Mucosa of descending colon (tissue), 3 donors: Measurements from ENCODE around the gene CLVS2. TPM values are rescaled to one million over a fixed set of nuclear protein-coding genes. Genes with fewer than 3 reads are reported as not detected.

Experiments
- ATAC-seq: fragments of 200-7000 bp; cut with Tn5 transposase; one replicate; pipeline ENCODE4 v1.9.1; 2020; ENCODE audit warnings: mild to moderate bottlenecking, moderate library complexity
- DNase-seq, 3 donors: peaks; one replicate each; pipeline ENCODE4 v3.0.0-alpha.2; 2020
- H3K36me3 ChIP-seq: fragments of 200-600 bp; one replicate; pipeline ENCODE4 v1.8.0; 2021; ENCODE audit warnings: low read depth, mild to moderate bottlenecking
- H3K4me1 ChIP-seq: fragments of 200-600 bp; one replicate; pipeline ENCODE4 v1.8.0; 2021; ENCODE audit warnings: low read depth, mild to moderate bottlenecking
- H3K4me3 ChIP-seq: fragments of 200-600 bp; one replicate; pipeline ENCODE4 v1.8.0; 2021; ENCODE audit warnings: mild to moderate bottlenecking
- H3K9me3 ChIP-seq: fragments of 200-600 bp; one replicate; pipeline ENCODE4 v1.8.0; 2021; ENCODE audit warnings: mild to moderate bottlenecking
- CTCF ChIP-seq: fragments of 200-600 bp; IDR thresholded peaks from one replicate; pipeline ENCODE4 v1.8.0; 2022; ENCODE audit warnings: antibody characterized with exemption, mild to moderate bottlenecking
- intact Hi-C, 2 donors: fragments of 100-400 bp; cut with DNase I in 1 of 2; cut with micrococcal nuclease in 1 of 2; formaldehyde crosslinking; loops; one replicate each; pipeline versions ENCODE4 v1.11.0 to v1.11.1; 2022; cut with DNase I, micrococcal nuclease
- total RNA-seq, 3 donors: library from RNA; stranded (reverse); fragmentation: NEBNext Ultra II Directional in 2 of 3; extraction: Animal tissue kit (Norgen Biotek cat#: 25700) in 2 of 3; gene quantifications; one replicate each; pipeline versions ENCODE4 v1.2.1 to v1.2.4, GENCODE V29; 2021 to 2023
- donor health status: DM: no; HTN: no; CAD: no; lungs with moderate emphysema.
- donor health status: DM: no; HTN: no; CAD: no.
- donor health status: DM: no; HTN: yes; CAD: no.

Gene CLVS2
- total RNA-seq, 3 donors from 2014 or later: 0.03 to 0.92 (median 0.19) TPM

DNA sequence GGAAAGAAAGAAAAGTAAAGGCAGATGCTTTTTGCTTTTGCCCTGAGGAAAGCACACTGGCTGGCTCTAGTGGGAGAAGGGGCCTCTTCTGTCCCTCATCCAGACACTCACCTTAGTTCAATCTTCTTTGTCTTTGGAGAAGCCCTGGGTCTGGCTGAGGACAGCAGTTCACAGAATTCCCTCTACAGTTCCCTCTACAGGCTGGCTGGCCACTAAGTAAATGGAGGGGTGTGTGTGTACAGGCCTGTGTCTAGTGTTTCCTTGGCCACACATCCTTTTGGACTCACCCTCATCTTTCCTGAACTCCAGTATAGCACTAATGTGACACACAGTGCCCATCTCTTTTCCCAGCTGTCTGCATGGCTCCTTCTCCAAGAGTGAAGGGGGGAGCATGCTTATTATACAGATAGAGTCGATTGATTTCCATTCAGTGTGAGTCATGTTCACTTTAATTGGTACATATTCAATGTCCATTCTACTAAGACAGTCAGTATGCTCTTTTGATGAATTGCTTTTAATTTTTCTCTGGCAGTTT is 26.0 kb upstream of the CLVS2 start:
- Histone ChIP-seq H3K4me3 (no peak overlapping the region), H3K9me3 (no peaks in the 10 kb centered on the region), H3K4me1 (no peaks in the 10 kb centered on the region), H3K36me3 (no peaks in the 10 kb centered on the region)
- ATAC-seq: no peak
- intact Hi-C loops: no loop called here
- no peak for TF ChIP-seq CTCF
- no peak for DNase-seq

- no peak for ATAC-seq
- intact Hi-C loops: no loop called here
Observed at GRCh38 chr6:122977180-122977579, 18.9 kb upstream of the CLVS2 start.

GRCh38 chr6:122984393-122984792 is 11.6 kb upstream of the CLVS2 start:
- intact Hi-C loops: no loop called here
- ATAC-seq (no peak), DNase-seq (no peak)
- TF ChIP-seq CTCF: no peak
- Histone ChIP-seq H3K9me3 (no peaks in the 10 kb centered on the region), H3K4me3 (no peak overlapping the region), H3K4me1 (no peaks in the 10 kb centered on the region), H3K36me3 (no peaks in the 10 kb centered on the region)

More at GRCh38 chr6:122977180-122977579, 18.9 kb upstream of the CLVS2 start:
- H3K4me1 ChIP-seq: no peaks in the 10 kb centered on the region
- no peak for TF ChIP-seq CTCF
- DNase-seq: no peak
- H3K4me3 ChIP-seq: no peak overlapping the region
- H3K9me3 ChIP-seq: no peaks in the 10 kb centered on the region
- H3K36me3 ChIP-seq: no peaks in the 10 kb centered on the region

GRCh38 chr6:122994256-122994655 is 1.8 kb upstream of the CLVS2 start:
- no peaks in the 10 kb centered on the region for H3K4me1 ChIP-seq
- TF ChIP-seq CTCF: no peak
- H3K36me3 ChIP-seq: no peaks in the 10 kb centered on the region
- ATAC-seq: no peak
- DNase-seq: no peak
- intact Hi-C loops: no loop called here
- no peaks in the 10 kb centered on the region for H3K9me3 ChIP-seq
- H3K4me3 ChIP-seq: no peak overlapping the region

- ATAC-seq (no peak), DNase-seq (no peak)
- no peak overlapping the region for H3K4me3 ChIP-seq
- H3K9me3 ChIP-seq: no peaks in the 10 kb centered on the region
- TF ChIP-seq CTCF: no peak
- intact Hi-C loops: no loop called here
- no peaks in the 10 kb centered on the region for H3K36me3 ChIP-seq
- H3K4me1 ChIP-seq: no peaks in the 10 kb centered on the region
Observed at GRCh38 chr6:122996794-122997505, 915 bp downstream of the CLVS2 start.
